Endothelial cell of umbilical vein (primary cell): ENCODE results near the gene SERGEF. TPM values are rescaled to one million over a fixed set of nuclear protein-coding genes. Genes with fewer than 3 reads are reported as not detected.

ENCODE experiments used
- BruUV-seq: library from RNA; stranded (reverse); fragments of 400-500 nt; replicated peaks from 2 replicates; lab custom pipeline; 2021; lab: Mats Ljungman, UMichigan
- CTCF ChIA-PET: fragments of 300-600, 350-600 bp; sonication (Branson Sonifier 250); formaldehyde crosslinking; loops from one replicate; lab custom pipeline; 2021; ENCODE audit warnings: antibody characterized with exemption, inconsistent platforms; lab: Charles Lee
- POLR2A ChIA-PET: fragments of 300-600, 350-600 bp; sonication (Branson Sonifier 250); formaldehyde crosslinking; loops from one replicate; lab custom pipeline; 2021; ENCODE audit warnings: antibody characterized with exemption, inconsistent platforms; lab: Charles Lee
- DNase-seq: peaks from one replicate; pipeline ENCODE4 v3.0.0-alpha.2; 2011; ENCODE audit warnings: low read depth, low spot score
- FAIRE-seq: peaks from 2 replicates; lab custom pipeline; 2011; peaks lifted over from hg19 to GRCh38; lab: Jason Lieb, UNC
- H2AFZ ChIP-seq: 2 replicates; pipeline ENCODE4 v1.6.0; 2012; ENCODE audit warnings: low read depth, low read length, control low read depth, inconsistent platforms
- H3K27ac ChIP-seq: 2 replicates; pipeline ENCODE4 v1.5.1; 2011; ENCODE audit warnings: low read depth, mild to moderate bottlenecking, control low read depth, low read length, moderate library complexity; ENCODE audit not compliant: insufficient read depth
- H3K27me3 ChIP-seq, 2 experiments: 2 replicates each; pipeline versions ENCODE4 v1.6.0 to v1.6.1; 2011; ENCODE audit warnings: low read length in 2 of 2, mixed read lengths in 1 of 2; ENCODE audit not compliant: control insufficient read depth in 2 of 2, insufficient read depth in 2 of 2
- H3K36me3 ChIP-seq, 2 experiments: 2 replicates in 1 of 2; 3 replicates in 1 of 2; pipeline ENCODE4 v1.5.1; 2011; ENCODE audit warnings: low read length in 2 of 2, mild to moderate bottlenecking in 1 of 2, moderate library complexity in 1 of 2; ENCODE audit not compliant: control insufficient read depth in 2 of 2, insufficient read depth in 2 of 2; ENCODE audit errors: extremely low read depth in 1 of 2
- H3K4me1 ChIP-seq: 3 replicates; pipeline ENCODE4 v1.5.1; 2011; ENCODE audit warnings: mild to moderate bottlenecking, low read length; ENCODE audit not compliant: control insufficient read depth, insufficient read depth; ENCODE audit errors: extremely low read depth
- H3K4me2 ChIP-seq: 2 replicates; pipeline ENCODE4 v1.6.1; 2011; ENCODE audit warnings: low read length, control low read depth, mixed read lengths; ENCODE audit not compliant: insufficient read depth
- H3K4me3 ChIP-seq, 3 experiments: fragments of 200-600 bp in 1 of 3; sonication (generic), shearing (Covaris generic) in 1 of 3; replicated peaks in 1 of 3; 2 replicates each; pipeline ENCODE4 v1.5.1; 2011 to 2016; ENCODE audit warnings: control low read depth in 3 of 3, low read length in 3 of 3, mild to moderate bottlenecking in 2 of 3, inconsistent platforms in 1 of 3, low read depth in 1 of 3, moderate library complexity in 1 of 3; ENCODE audit not compliant: insufficient read depth in 1 of 3
- H3K79me2 ChIP-seq: 2 replicates; pipeline ENCODE4 v1.6.0; 2012; ENCODE audit warnings: low read length, inconsistent platforms; ENCODE audit not compliant: control insufficient read depth, insufficient read depth
- H3K9ac ChIP-seq: replicated peaks from 2 replicates; pipeline ENCODE3; 2011; ENCODE audit warnings: low read length, control low read depth; ENCODE audit not compliant: insufficient read depth; ENCODE audit errors: extremely low read depth
- H3K9me1 ChIP-seq: replicated peaks from 3 replicates; pipeline ENCODE4 v1.6.0; 2011; ENCODE audit warnings: mild to moderate bottlenecking, low read length; ENCODE audit not compliant: control insufficient read depth, insufficient read depth; ENCODE audit errors: extremely low read depth
- H3K9me3 ChIP-seq: replicated peaks from 2 replicates; pipeline ENCODE4 v1.5.1; 2012; ENCODE audit warnings: low read length, inconsistent platforms; ENCODE audit not compliant: control insufficient read depth, insufficient read depth
- H4K20me1 ChIP-seq: replicated peaks from 2 replicates; pipeline ENCODE3; 2011; ENCODE audit warnings: mild to moderate bottlenecking, low read length; ENCODE audit not compliant: control insufficient read depth, insufficient read depth; ENCODE audit errors: extremely low read depth
- CTCF ChIP-seq, 2 donors: IDR thresholded peaks; 1 replicate in 1 of 2; 2 replicates in 1 of 2; pipeline ENCODE4 v1.5.1; 2011; ENCODE audit warnings: low read length in 2 of 2, mild to moderate bottlenecking in 2 of 2, moderate library complexity in 2 of 2, control low read depth in 1 of 2, inconsistent platforms in 1 of 2, low read depth in 1 of 2; ENCODE audit not compliant: insufficient read depth in 1 of 2; ENCODE audit errors: extremely low read depth in 1 of 2
- EZH2 ChIP-seq: IDR thresholded peaks from 2 replicates; pipeline ENCODE4 v1.6.1; 2012; ENCODE audit warnings: borderline replicate concordance, low read depth, mild to moderate bottlenecking, moderate library complexity, low read length, inconsistent platforms; ENCODE audit not compliant: severe bottlenecking
- FOS ChIP-seq: IDR thresholded peaks from 2 replicates; pipeline ENCODE4 v1.6.1; 2011; ENCODE audit warnings: mild to moderate bottlenecking, low read length, moderate library complexity, borderline replicate concordance; ENCODE audit not compliant: insufficient read depth
- MAX ChIP-seq: IDR thresholded peaks from 2 replicates; pipeline ENCODE4 v1.6.1; 2011; ENCODE audit not compliant: insufficient read depth, insufficient read length
- POLR2AphosphoS5 ChIP-seq: IDR thresholded peaks from 2 replicates; pipeline ENCODE4 v1.6.1; 2012; ENCODE audit warnings: low read depth, mild to moderate bottlenecking, control low read depth, low read length, moderate library complexity; ENCODE audit not compliant: insufficient read depth
- dilution Hi-C: fragments of 300-500 bp; cut with MboI; formaldehyde crosslinking; loops from one replicate; pipeline ENCODE4 v1.15.0; 2019; ENCODE audit warnings: low sequenced_read_pairs; ENCODE audit not compliant: extremely low pct_ligation_motif_present
- intact Hi-C: fragments of 100-400 bp; cut with micrococcal nuclease; formaldehyde crosslinking; loops from one replicate; pipeline ENCODE4 v1.10.0; 2022
- polyA plus RNA-seq, 4 experiments: library from polyadenylated mRNA; depleted of rRNA in 3 of 4; stranded (reverse) in 3 of 4; unstranded in 1 of 4; fragments of >200 nt; gene quantifications; 2 replicates each; pipeline versions ENCODE4 v1.2.1 to v1.2.3, GENCODE V29; 2011 to 2012; ENCODE audit warnings: missing spikeins in 1 of 4
- total RNA-seq: library from RNA; stranded (reverse); gene quantifications from 2 replicates; pipeline ENCODE4 v1.2.3, GENCODE V29; 2021

Gene SERGEF
- total and polyA plus RNA-seq, 2 donors (not counting 3 experiments of a cell fraction or from before 2014, with no cell fraction given) = 8.7 to 16.7 TPM

- intact Hi-C loops = no loop called here
- TF ChIP-seq CTCF (IDR thresholded peaks at IDR 0.05; ENCODE audit: extremely low read depth in 1 of 2, insufficient read depth in 1 of 2, low read depth in 1 of 2, low read length in 2 of 2) (no peak), POLR2AphosphoS5 (no peak), EZH2 (no peak), FOS (no peak), MAX (no peak)
Observed at GRCh38 chr11:17778956-17779860, 233.6 kb downstream of the SERGEF start.

More at GRCh38 chr11:17778956-17779860, 233.6 kb downstream of the SERGEF start:
- POLR2A ChIA-PET = no interaction called here
- H3K36me3 ChIP-seq = no peaks in the 10 kb centered on the region
- FAIRE-seq (no peak), DNase-seq (no peak)
- no peak overlapping the region for H3K27ac ChIP-seq
- H3K4me1 ChIP-seq = no peaks in the 10 kb centered on the region
- H4K20me1 ChIP-seq = no peaks in the 10 kb centered on the region
- no peak overlapping the region for H2AFZ ChIP-seq
- CTCF ChIA-PET = interaction anchor here (1.3 kb wide), 1 partner anchor 12 kb away, joined by 4 read pairs; no protein-coding TSS in a partner anchor
- dilution Hi-C loops = no loop called here
- no TSS peak for BruUV-seq
- H3K9ac ChIP-seq = no peak overlapping the region
- no peaks in the 10 kb centered on the region for H3K79me2 ChIP-seq
- H3K4me2 ChIP-seq = no peak overlapping the region
- H3K9me1 ChIP-seq = no peaks in the 10 kb centered on the region
- H3K4me3 ChIP-seq = no peak overlapping the region
- H3K27me3 ChIP-seq = no peaks in the 10 kb centered on the region
- no peaks in the 10 kb centered on the region for H3K9me3 ChIP-seq
